ENCODE data around the gene ANKEF1.

ANKEF1 gene

DNA sequence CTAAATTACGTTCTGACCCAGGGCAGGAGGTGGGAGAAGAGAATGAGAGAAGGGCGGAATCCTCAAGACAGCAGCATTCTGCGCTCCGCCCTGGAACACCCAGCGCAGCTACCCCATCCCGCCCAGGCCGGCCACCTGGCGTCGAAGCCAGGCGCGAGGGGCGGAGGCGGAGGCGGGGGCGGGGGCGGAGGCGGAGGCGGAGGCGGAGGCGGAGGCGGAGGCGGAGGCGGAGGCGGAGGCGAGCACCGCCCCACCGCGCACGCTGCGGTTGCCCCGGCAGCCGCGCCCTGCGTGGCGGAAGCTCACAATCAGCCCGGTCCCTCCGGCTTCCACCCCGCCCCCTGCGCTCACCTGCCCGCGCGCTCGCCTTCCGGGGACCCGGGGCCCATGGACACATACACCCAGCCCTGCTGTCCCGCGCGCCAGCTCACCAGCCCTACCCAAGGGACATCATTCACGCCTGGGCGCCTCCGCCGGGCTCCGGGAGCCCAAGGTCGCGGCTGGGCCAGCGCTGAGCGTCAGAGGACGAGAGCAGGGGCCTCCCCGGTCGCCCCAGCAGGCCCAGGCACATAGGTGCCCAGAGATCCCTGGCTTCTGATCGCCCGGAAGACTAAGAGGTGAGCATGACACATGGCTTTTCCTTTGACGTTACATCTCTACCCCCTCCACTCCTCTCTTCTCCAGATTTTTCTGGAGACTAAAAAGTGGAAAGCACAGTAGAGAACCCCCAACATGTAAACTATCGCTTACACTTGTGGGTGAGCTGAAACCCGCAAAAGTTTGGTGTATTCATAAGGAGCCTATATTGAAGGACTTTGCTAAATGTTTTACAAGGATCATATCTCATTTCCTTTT, at the start of gene ANKEF1:
ANKEF1 (plus strand) TSS at position 271 of the 855 bp plus-strand sequence. CDS start 3,315 bp downstream, outside the sequence.
- Histone ChIP-seq H3K4me1 (ENCODE audit: insufficient read depth, insufficient read length) (peaks cover 3% of the 10 kb centered on the region), H3K4me3 (ENCODE audit: insufficient read length, low read depth) (peak within 1 kb of the TSS; percentile 55), H3K36me3 (ENCODE audit: insufficient read depth, insufficient read length, low read length) (peaks cover 4% of the 10 kb centered on the region), H3K9me3 (ENCODE audit: insufficient read depth, low read length) (no peaks in the 10 kb centered on the region), H3K27me3 (ENCODE audit: insufficient read depth, insufficient read length) (peaks cover 7% of the 10 kb centered on the region), H3K9ac (ENCODE audit: insufficient read length, low read depth) (peak within 1 kb of the TSS; percentile 64)
- peak; percentile 46 for DNase-seq (ENCODE audit: low read depth, low spot score)
- TF ChIP-seq ZNF274 (IDR thresholded peaks at IDR 0.05; ENCODE audit: low read depth, low read length) (no peak), SUZ12 (IDR thresholded peaks at IDR 0.05; ENCODE audit: extremely low read depth, insufficient read depth, insufficient read length) (no peak), YY1 (IDR thresholded peaks at IDR 0.05; ENCODE audit: insufficient read depth, insufficient read length) (no peak)

DNA sequence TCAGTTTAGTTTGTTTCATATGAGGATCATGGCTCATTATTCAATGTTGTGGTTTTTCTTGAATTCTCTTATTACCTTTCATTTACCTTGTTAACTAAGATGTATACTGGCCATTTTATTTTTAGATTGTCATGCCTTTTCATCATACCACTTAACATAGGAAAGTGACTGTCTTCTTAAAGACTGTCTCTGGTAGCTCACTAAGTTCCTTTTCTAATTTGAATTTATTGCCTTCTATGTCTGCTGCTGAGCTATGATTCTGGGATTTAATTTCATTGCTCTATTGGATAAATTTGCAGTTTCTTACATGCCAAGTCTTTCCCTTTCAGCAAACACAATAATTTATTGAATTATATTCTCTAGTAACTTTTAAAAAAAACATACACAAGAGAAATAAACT, 49.5 kb upstream of the ANKEF1 start:
- Histone ChIP-seq H3K4me3 (ENCODE audit: insufficient read length, low read depth) (no peak overlapping the region), H3K27me3 (ENCODE audit: insufficient read depth, insufficient read length) (no peaks in the 10 kb centered on the region), H3K36me3 (ENCODE audit: insufficient read depth, insufficient read length, low read length) (no peaks in the 10 kb centered on the region), H3K9me3 (ENCODE audit: insufficient read depth, low read length) (no peaks in the 10 kb centered on the region), H3K4me1 (ENCODE audit: insufficient read depth, insufficient read length) (no peaks in the 10 kb centered on the region), H3K9ac (ENCODE audit: insufficient read length, low read depth) (no peak overlapping the region)
- no peak for TF ChIP-seq YY1 (IDR thresholded peaks at IDR 0.05; ENCODE audit: insufficient read depth, insufficient read length)
- TF ChIP-seq ZNF274 (IDR thresholded peaks at IDR 0.05; ENCODE audit: low read depth, low read length) = no peak
- no peak for TF ChIP-seq SUZ12 (IDR thresholded peaks at IDR 0.05; ENCODE audit: extremely low read depth, insufficient read depth, insufficient read length)
- no peak for DNase-seq (ENCODE audit: low read depth, low spot score)

DNA sequence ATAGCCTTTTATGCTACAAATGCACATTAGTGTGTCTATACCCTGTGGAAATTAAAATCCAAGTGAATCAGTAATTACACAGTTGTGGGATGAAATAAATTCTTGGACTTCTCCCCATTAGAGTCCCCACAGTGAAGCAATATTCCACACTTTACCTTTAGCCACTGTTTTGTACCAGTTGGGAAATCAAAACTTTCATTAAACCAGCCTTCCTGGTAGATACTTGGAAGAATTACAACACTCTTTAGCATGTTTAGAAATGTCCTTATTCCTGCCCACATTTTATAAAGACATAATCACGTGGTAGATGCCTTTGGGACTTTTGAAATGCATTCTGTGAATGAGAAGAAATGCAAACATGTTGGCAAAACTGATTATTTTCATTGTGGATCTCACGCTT, 49.0 kb upstream of the ANKEF1 start:
- no peaks in the 10 kb centered on the region for H3K4me1 ChIP-seq (ENCODE audit: insufficient read depth, insufficient read length)
- no peaks in the 10 kb centered on the region for H3K9me3 ChIP-seq (ENCODE audit: insufficient read depth, low read length)
- H3K36me3 ChIP-seq (ENCODE audit: insufficient read depth, insufficient read length, low read length) = no peaks in the 10 kb centered on the region
- no peaks in the 10 kb centered on the region for H3K27me3 ChIP-seq (ENCODE audit: insufficient read depth, insufficient read length)
- H3K9ac ChIP-seq (ENCODE audit: insufficient read length, low read depth) = no peak overlapping the region
- TF ChIP-seq ZNF274 (IDR thresholded peaks at IDR 0.05; ENCODE audit: low read depth, low read length) = no peak
- no peak for TF ChIP-seq SUZ12 (IDR thresholded peaks at IDR 0.05; ENCODE audit: extremely low read depth, insufficient read depth, insufficient read length)
- no peak for DNase-seq (ENCODE audit: low read depth, low spot score)
- H3K4me3 ChIP-seq (ENCODE audit: insufficient read length, low read depth) = no peak overlapping the region

DNA sequence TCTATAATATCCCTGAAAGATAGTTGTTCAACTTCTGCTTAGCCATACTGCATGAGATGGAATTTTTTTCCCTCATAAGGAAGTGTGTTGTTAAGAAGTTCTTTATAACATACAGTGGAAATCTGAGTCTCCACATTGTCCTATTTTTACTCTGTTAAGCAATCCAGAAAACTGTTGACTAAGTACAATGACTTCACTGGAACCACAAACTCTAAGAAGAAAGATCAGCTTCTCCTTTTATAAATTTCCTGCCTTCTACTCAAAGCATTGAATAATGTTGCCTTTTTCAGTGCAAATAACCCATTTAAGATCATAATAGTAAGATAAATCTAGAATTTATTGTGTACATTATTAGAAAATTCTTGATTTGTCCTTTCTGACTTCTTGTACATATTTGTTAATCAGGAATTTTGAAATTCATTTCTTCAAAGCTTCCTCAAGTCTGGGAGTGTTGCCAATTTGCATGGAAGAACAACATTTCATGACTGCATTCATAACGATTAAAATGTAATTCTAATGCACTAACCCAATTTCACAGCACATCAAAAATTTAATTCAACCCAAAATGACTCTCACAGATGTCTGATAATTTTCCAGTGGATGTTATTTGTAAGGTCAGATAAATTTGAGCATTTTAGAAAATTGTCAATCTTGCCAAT, 45.6 kb upstream of the ANKEF1 start:
- H3K27me3 ChIP-seq (ENCODE audit: insufficient read depth, insufficient read length) = no peaks in the 10 kb centered on the region
- DNase-seq (ENCODE audit: low read depth, low spot score) = no peak
- no peak overlapping the region for H3K9ac ChIP-seq (ENCODE audit: insufficient read length, low read depth)
- H3K36me3 ChIP-seq (ENCODE audit: insufficient read depth, insufficient read length, low read length) = no peaks in the 10 kb centered on the region
- H3K4me1 ChIP-seq (ENCODE audit: insufficient read depth, insufficient read length) = no peaks in the 10 kb centered on the region
- H3K4me3 ChIP-seq (ENCODE audit: insufficient read length, low read depth) = no peak overlapping the region
- no peaks in the 10 kb centered on the region for H3K9me3 ChIP-seq (ENCODE audit: insufficient read depth, low read length)
- TF ChIP-seq YY1 (IDR thresholded peaks at IDR 0.05; ENCODE audit: insufficient read depth, insufficient read length) = no peak
- no peak for TF ChIP-seq ZNF274 (IDR thresholded peaks at IDR 0.05; ENCODE audit: low read depth, low read length)
- TF ChIP-seq SUZ12 (IDR thresholded peaks at IDR 0.05; ENCODE audit: extremely low read depth, insufficient read depth, insufficient read length) = no peak

DNA sequence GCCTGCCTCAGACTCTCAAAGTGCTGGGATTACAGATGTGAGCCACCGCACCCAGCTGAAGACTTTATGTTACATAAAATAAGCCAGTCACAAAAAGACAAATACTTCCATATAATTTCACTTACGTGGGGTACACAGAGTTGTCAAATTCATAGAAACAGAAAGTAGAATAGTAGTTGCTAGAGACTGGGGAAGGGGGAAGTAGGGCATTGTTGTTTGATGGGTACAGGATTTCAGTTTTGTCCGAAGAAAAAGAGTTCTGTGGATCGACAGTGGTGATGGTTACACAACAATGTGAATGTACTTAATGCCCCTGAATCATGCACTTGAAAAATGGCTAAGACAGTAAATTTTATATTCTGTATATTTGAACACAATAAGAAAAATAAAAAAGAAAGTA, 41.6 kb upstream of the ANKEF1 start:
- H3K9ac ChIP-seq (ENCODE audit: insufficient read length, low read depth) = no peak overlapping the region
- DNase-seq (ENCODE audit: low read depth, low spot score) = no peak
- TF ChIP-seq YY1 (IDR thresholded peaks at IDR 0.05; ENCODE audit: insufficient read depth, insufficient read length) = no peak
- no peak for TF ChIP-seq SUZ12 (IDR thresholded peaks at IDR 0.05; ENCODE audit: extremely low read depth, insufficient read depth, insufficient read length)
- TF ChIP-seq ZNF274 (IDR thresholded peaks at IDR 0.05; ENCODE audit: low read depth, low read length) = no peak
- no peaks in the 10 kb centered on the region for H3K4me1 ChIP-seq (ENCODE audit: insufficient read depth, insufficient read length)
- H3K36me3 ChIP-seq (ENCODE audit: insufficient read depth, insufficient read length, low read length) = no peaks in the 10 kb centered on the region
- H3K27me3 ChIP-seq (ENCODE audit: insufficient read depth, insufficient read length) = no peaks in the 10 kb centered on the region
- H3K9me3 ChIP-seq (ENCODE audit: insufficient read depth, low read length) = no peaks in the 10 kb centered on the region
- no peak overlapping the region for H3K4me3 ChIP-seq (ENCODE audit: insufficient read length, low read depth)

DNA sequence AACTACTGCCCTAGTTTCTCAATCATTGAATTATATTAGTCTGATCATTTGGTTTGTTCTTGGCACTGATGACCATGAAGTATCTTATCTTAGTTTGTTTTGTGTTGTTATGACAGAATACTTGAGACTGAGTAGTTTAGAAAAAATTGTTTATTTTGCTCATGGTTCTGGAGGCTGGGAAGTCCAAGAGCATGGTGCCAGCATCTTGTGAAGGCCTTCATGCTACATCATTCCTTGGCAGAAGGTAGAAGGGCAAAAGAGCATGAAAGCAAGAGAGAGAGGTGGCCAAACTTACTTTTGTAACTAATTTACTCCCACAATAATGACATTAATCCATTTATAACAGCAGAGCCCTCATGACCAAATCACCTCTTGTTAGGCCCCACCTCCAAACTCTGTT, 40.1 kb upstream of the ANKEF1 start:
- no peaks in the 10 kb centered on the region for H3K27me3 ChIP-seq (ENCODE audit: insufficient read depth, insufficient read length)
- no peak for TF ChIP-seq ZNF274 (IDR thresholded peaks at IDR 0.05; ENCODE audit: low read depth, low read length)
- no peak for TF ChIP-seq YY1 (IDR thresholded peaks at IDR 0.05; ENCODE audit: insufficient read depth, insufficient read length)
- TF ChIP-seq SUZ12 (IDR thresholded peaks at IDR 0.05; ENCODE audit: extremely low read depth, insufficient read depth, insufficient read length) = no peak

More for the DNA sequence above, 40.1 kb upstream of the ANKEF1 start:
- H3K4me3 ChIP-seq (ENCODE audit: insufficient read length, low read depth) = no peak overlapping the region
- DNase-seq (ENCODE audit: low read depth, low spot score) = no peak
- H3K36me3 ChIP-seq (ENCODE audit: insufficient read depth, insufficient read length, low read length) = no peaks in the 10 kb centered on the region
- H3K4me1 ChIP-seq (ENCODE audit: insufficient read depth, insufficient read length) = no peaks in the 10 kb centered on the region
- H3K9ac ChIP-seq (ENCODE audit: insufficient read length, low read depth) = no peak overlapping the region
- no peaks in the 10 kb centered on the region for H3K9me3 ChIP-seq (ENCODE audit: insufficient read depth, low read length)

All from NT2/D1 (cell line).